Upper lobe of left lung (tissue), 6 donors: ENCODE data around the gene ZBTB16. TPM values are rescaled to one million over a fixed set of nuclear protein-coding genes. Genes with fewer than 3 reads are reported as not detected.

Experiments used
- ATAC-seq, 2 donors: fragments of 200-7000 bp; cut with Tn5 transposase; one replicate each; pipeline ENCODE4 v1.9.1; 2022; ENCODE audit warnings: mild to moderate bottlenecking in 2 of 2, moderate library complexity in 2 of 2; ENCODE audit not compliant: low FRiP score in 2 of 2
- DNase-seq, 2 donors: peaks; one replicate each; pipeline ENCODE4 v3.0.0-alpha.2; 2019 to 2020
- H3K27ac ChIP-seq, 4 donors: fragments of 200-600 bp; sonication (generic); one replicate each; pipeline ENCODE4 v1.5.1; 2016 to 2019
- H3K27me3 ChIP-seq, 4 donors: fragments of 200-600 bp; sonication (generic); one replicate each; pipeline ENCODE4 v1.5.1; 2017 to 2019
- H3K36me3 ChIP-seq, 4 donors: fragments of 200-600 bp; sonication (generic); one replicate each; pipeline ENCODE4 v1.5.1; 2016 to 2019
- H3K4me1 ChIP-seq, 4 donors: fragments of 200-600 bp; sonication (generic); one replicate each; pipeline ENCODE4 v1.5.1; 2018 to 2019
- H3K4me3 ChIP-seq, 4 donors: fragments of 200-600 bp; sonication (generic); one replicate each; pipeline ENCODE4 v1.5.1; 2017 to 2019; ENCODE audit warnings: mild to moderate bottlenecking in 2 of 4, moderate library complexity in 1 of 4
- H3K9me3 ChIP-seq, 4 donors: fragments of 200-600 bp; sonication (generic); one replicate each; pipeline ENCODE4 v1.5.1; 2018 to 2019
- CTCF ChIP-seq, 6 experiments: fragments of 450-650 bp in 4 of 6; fragments of 200-600 bp in 2 of 6; sonication (generic) in 2 of 6; IDR thresholded peaks; one replicate each; pipeline ENCODE4 v1.5.1; 2016 to 2019; ENCODE audit warnings: antibody characterized with exemption in 6 of 6
- EP300 ChIP-seq, 4 donors: sonication (generic); formaldehyde crosslinking; IDR thresholded peaks; one replicate each; pipeline ENCODE4 v1.5.1; 2017; ENCODE audit warnings: antibody characterized with exemption in 4 of 4, control low read depth in 2 of 4
- POLR2A ChIP-seq, 4 donors: fragments of 450-650 bp; IDR thresholded peaks; one replicate each; pipeline ENCODE4 v1.5.1; 2016 to 2017; ENCODE audit warnings: antibody characterized with exemption in 4 of 4, mild to moderate bottlenecking in 2 of 4
- POLR2AphosphoS5 ChIP-seq, 2 donors: sonication (generic); formaldehyde crosslinking; IDR thresholded peaks; one replicate each; pipeline ENCODE4 v1.5.1; 2017; ENCODE audit warnings: antibody characterized with exemption in 2 of 2
- WGBS, 2 donors: methylation state at CpG; one replicate each; pipeline ENCODE4 v1.1.5; 2017 to 2018; 5-methylcytosine and 5-hydroxymethylcytosine counted together
- total RNA-seq, 6 donors: library from RNA; depleted of rRNA in 4 of 6; stranded (reverse); fragments of >200 nt in 4 of 6; gene quantifications; one replicate each; pipeline versions ENCODE4 v1.1.0 to v1.2.1, GENCODE V29; 2016 to 2021
- donor health status: DM: no; HTN: no; CAD: no; lungs with moderate emphysema.
- donor health status: DM: no; HTN: yes; CAD: no; lungs with severe emphysema.

The ZBTB16 gene
- total RNA-seq, 6 donors from 2014 or later = 110 to 584 (median 179) TPM

DNA sequence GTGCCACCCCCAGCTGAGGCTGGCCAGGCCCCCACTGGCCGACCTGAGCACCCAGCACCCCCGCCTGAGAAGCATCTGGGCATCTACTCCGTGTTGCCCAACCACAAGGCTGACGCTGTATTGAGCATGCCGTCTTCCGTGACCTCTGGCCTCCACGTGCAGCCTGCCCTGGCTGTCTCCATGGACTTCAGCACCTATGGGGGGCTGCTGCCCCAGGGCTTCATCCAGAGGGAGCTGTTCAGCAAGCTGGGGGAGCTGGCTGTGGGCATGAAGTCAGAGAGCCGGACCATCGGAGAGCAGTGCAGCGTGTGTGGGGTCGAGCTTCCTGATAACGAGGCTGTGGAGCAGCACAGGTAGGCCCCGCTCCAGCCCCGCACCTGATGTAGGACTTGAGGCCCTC is 4.7 kb downstream of the ZBTB16 start:
- peak overlapping the region in 3 of 4 donors; percentile 95 to 99 (median 98) for H3K27ac ChIP-seq
- TF ChIP-seq EP300 (IDR thresholded peaks at IDR 0.05) (no peak), POLR2A (IDR thresholded peaks at IDR 0.05) (peak in 1 of 4 donors; percentile 16), POLR2AphosphoS5 (IDR thresholded peaks at IDR 0.05) (peak in 1 of 2 donors; percentile 20), CTCF (IDR thresholded peaks at IDR 0.05) (no peak)
- DNase-seq = peak in 1 of 2 donors; percentile 51

GRCh38 chr11:114065094-114065493 is 5.6 kb downstream of the ZBTB16 start:
- DNase-seq = no peak

More for the DNA sequence above, 4.7 kb downstream of the ZBTB16 start:
- Histone ChIP-seq H3K4me1 (peaks cover 62 to 76% (median 73%) of the 10 kb centered on the region in 4 donors), H3K4me3 (peak overlapping the region; percentile 42 to 92 (median 80)), H3K36me3 (peaks cover 47 to 77% (median 60%) of the 10 kb centered on the region in 4 donors), H3K27me3 (no peaks in the 10 kb centered on the region), H3K9me3 (no peaks in the 10 kb centered on the region)
- ATAC-seq = no peak
- WGBS, 2 donors = 71 to 97% methylated on average over 6 to 14 of the region's 14 CpGs

GRCh38 chr11:114066046-114066648 is 6.6 kb downstream of the ZBTB16 start:
- WGBS, 2 donors = 80 to 81% methylated on average over 12 to 14 of the region's 14 CpGs
- peaks cover 73 to 91% (median 87%) of the 10 kb centered on the region in 4 donors for H3K4me1 ChIP-seq
- H3K27ac ChIP-seq = peak overlapping the region in 3 of 4 donors; percentile 72 to 99 (median 95)
- H3K36me3 ChIP-seq = peaks cover 48 to 92% (median 68%) of the 10 kb centered on the region in 4 donors
- DNase-seq (no peak), ATAC-seq (no peak)
- H3K9me3 ChIP-seq = no peaks in the 10 kb centered on the region
- peak overlapping the region; percentile 19 to 92 (median 80) for H3K4me3 ChIP-seq
- no peak for TF ChIP-seq EP300 (IDR thresholded peaks at IDR 0.05)
- TF ChIP-seq POLR2AphosphoS5 (IDR thresholded peaks at IDR 0.05) = no peak
- no peak for TF ChIP-seq POLR2A (IDR thresholded peaks at IDR 0.05)
- TF ChIP-seq CTCF (IDR thresholded peaks at IDR 0.05) = no peak
- H3K27me3 ChIP-seq = no peaks in the 10 kb centered on the region

More at GRCh38 chr11:114065094-114065493, 5.6 kb downstream of the ZBTB16 start:
- H3K36me3 ChIP-seq = peaks cover 48 to 84% (median 63%) of the 10 kb centered on the region in 4 donors
- 67 to 81% methylated on average over 4 of the region's 4 CpGs for WGBS, 2 donors
- no peak for TF ChIP-seq POLR2A (IDR thresholded peaks at IDR 0.05)
- no peak for ATAC-seq
- peak overlapping the region; percentile 42 to 92 (median 80) for H3K4me3 ChIP-seq
- H3K4me1 ChIP-seq = peaks cover 63 to 82% (median 78%) of the 10 kb centered on the region in 4 donors
- no peaks in the 10 kb centered on the region for H3K9me3 ChIP-seq
- peak overlapping the region in 3 of 4 donors; percentile 72 to 99 (median 95) for H3K27ac ChIP-seq
- H3K27me3 ChIP-seq = no peaks in the 10 kb centered on the region

DNA sequence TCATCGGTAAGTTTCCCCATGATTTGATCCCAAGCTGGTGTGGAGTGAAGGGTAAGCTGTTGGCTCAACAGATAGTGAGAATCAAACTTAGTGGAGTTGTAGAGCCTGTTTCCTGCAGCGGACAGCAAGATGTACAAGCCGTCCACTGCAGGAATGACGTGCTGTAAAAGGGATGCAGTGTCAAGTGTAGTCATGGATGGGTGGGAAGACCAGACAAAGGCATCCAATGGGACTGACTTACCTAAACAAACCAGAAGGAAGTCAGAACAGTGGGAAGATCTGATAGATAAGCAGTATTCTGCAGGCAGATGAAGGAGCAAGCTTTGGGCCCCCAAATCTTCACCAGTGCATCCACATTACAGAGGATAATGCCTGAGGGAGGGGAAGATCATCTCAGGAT is 8.8 kb downstream of the ZBTB16 start:
- peaks cover 48 to 92% (median 70%) of the 10 kb centered on the region in 4 donors for H3K36me3 ChIP-seq
- TF ChIP-seq POLR2AphosphoS5 (IDR thresholded peaks at IDR 0.05) (no peak), POLR2A (IDR thresholded peaks at IDR 0.05) (no peak), EP300 (IDR thresholded peaks at IDR 0.05) (no peak), CTCF (IDR thresholded peaks at IDR 0.05) (no peak)
- WGBS, 2 donors = 80 to 84% methylated on average over 4 of the region's 4 CpGs
- peak overlapping the region in 3 of 4 donors; percentile 39 to 99 (median 72) for H3K27ac ChIP-seq
- peak overlapping the region in 2 of 4 donors; percentile 77 to 82 for H3K4me3 ChIP-seq
- no peak for ATAC-seq
- no peaks in the 10 kb centered on the region for H3K9me3 ChIP-seq
- DNase-seq = no peak
- no peaks in the 10 kb centered on the region for H3K27me3 ChIP-seq
- H3K4me1 ChIP-seq = peaks cover 85 to 96% (median 92%) of the 10 kb centered on the region in 4 donors

DNA sequence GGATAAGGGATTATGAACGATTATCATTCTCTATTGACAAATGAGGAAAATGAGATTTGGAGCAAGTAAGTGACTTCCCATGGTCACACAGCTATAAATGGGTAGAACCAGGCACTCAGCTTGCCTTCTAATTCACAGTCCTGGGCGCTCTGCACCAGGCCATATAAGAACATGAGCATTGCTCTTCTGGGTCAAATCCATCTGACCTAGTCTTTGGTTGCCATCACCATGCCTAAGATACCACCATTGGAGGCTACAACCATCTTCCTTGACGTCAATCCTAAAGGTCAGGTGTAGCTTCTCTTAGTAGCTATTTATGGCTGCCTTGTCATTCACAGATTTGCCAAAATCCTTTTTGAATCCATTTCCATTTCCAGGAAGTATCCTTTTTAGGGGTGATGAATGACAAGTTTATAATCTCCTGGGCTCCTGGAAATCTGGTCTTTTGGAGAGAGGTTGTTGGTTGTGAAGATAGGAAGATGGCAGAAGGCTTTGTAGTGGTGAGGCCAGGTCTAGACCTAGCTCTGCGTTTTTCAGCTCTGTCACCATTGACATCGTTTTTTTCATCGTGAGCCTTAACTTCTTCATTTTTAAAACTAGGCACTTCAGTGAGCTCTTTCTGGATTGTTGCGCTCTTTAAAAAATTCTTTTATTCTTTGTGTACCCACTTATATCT is 11.1 kb downstream of the ZBTB16 start:
- H3K4me1 ChIP-seq = peaks cover 87 to 96% (median 92%) of the 10 kb centered on the region in 4 donors

More for the DNA sequence above, 11.1 kb downstream of the ZBTB16 start:
- ATAC-seq (no peak), DNase-seq (no peak)
- peak overlapping the region in 1 of 4 donors; percentile 19 for H3K4me3 ChIP-seq
- H3K9me3 ChIP-seq = no peaks in the 10 kb centered on the region
- 75 to 80% methylated on average over 7 of the region's 7 CpGs for WGBS, 2 donors
- no peak for TF ChIP-seq POLR2AphosphoS5 (IDR thresholded peaks at IDR 0.05)
- TF ChIP-seq CTCF (IDR thresholded peaks at IDR 0.05) = no peak
- TF ChIP-seq POLR2A (IDR thresholded peaks at IDR 0.05) = no peak
- TF ChIP-seq EP300 (IDR thresholded peaks at IDR 0.05) = no peak
- peak overlapping the region in 2 of 4 donors; percentile 17 to 87 for H3K27ac ChIP-seq
- no peaks in the 10 kb centered on the region for H3K27me3 ChIP-seq
- peaks cover 30 to 92% (median 59%) of the 10 kb centered on the region in 4 donors for H3K36me3 ChIP-seq
